GM12891 (cell line): ENCODE results near the gene ZNF787.

Experiments
- PAX5 ChIP-seq: IDR thresholded peaks from 2 replicates; pipeline ENCODE4 v1.6.1; 2011; ENCODE audit warnings: low read length, moderate library complexity, mild to moderate bottlenecking; ENCODE audit not compliant: insufficient read depth, severe bottlenecking
- POLR2A ChIP-seq: IDR thresholded peaks from 2 replicates; pipeline ENCODE4 v1.6.1; 2011; ENCODE audit warnings: low read depth, low read length, control low read depth
- POLR2AphosphoS5 ChIP-seq: IDR thresholded peaks from 2 replicates; pipeline ENCODE4 v1.6.1; 2011; ENCODE audit warnings: low read depth, low read length, control low read depth

DNA sequence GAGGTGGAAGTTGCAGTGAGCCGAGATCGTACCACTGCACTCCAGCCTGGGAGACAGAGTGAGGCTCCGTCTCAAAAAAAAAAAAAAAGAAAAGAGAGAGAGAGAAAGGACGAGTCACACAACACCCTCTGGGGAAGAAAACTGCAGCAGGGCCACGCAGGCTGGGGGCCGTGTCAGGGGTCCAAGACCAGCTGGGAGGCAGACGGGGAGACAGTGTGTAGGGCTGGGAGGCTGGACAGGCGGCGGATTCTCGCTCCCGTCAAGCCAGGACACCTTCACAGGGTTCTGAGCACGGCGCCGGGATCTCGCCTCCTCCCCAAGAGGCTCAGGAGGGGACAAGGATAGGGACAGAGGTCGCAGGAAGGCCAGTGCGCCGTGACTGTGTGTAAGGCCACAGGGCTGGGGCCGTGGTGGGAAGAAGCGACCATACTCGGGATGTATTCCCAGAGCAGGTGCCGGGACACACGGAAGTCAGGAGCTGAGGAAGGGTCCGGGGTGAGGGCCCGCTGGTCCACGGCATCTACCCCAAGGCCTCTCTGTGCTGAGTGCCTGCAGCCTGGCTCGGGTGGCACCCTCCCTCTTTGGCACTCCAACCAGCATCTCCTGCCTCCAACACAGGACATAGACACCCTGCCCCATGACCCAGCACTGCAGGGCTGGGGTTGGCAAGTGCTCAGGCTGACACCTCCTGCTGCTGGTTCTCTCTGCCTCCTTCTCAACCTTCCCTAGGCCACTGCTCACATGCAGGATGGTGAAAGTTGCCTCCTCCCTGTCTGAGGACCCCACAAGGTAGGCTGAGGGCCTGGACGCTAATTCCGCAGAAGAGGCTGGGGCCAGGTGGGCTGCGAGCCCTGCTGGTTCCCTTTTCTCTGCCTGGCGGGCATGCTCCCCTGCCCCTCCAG, 21.2 kb downstream of the ZNF787 start:
- TF ChIP-seq POLR2A (no peak), PAX5 (no peak), POLR2AphosphoS5 (no peak)
